ENCODE results near the gene MZB1.

- TF ChIP-seq CTCF (conservative IDR thresholded peaks at IDR 0.05), result no peak
- no peak for TF ChIP-seq ZFX (IDR thresholded peaks at IDR 0.05)
Measured at GRCh38 chr5:139419226-139420192, 29.8 kb upstream of the MZB1 start.

Data from C4-2B (cell line).